Spleen (tissue), 7 donors: Measurements from ENCODE around the gene RCSD1.

Source experiments
- POLR2A ChIP-seq, 3 donors: fragments of 450-650 bp; IDR thresholded peaks; one replicate each; pipeline ENCODE4 v1.5.1; 2017; ENCODE audit warnings: antibody characterized with exemption in 3 of 3, mild to moderate bottlenecking in 1 of 3
- POLR2AphosphoS5 ChIP-seq, 3 donors: sonication (generic); formaldehyde crosslinking; IDR thresholded peaks; one replicate each; pipeline ENCODE4 v1.5.1; 2017; ENCODE audit warnings: antibody characterized with exemption in 3 of 3
- TF ChIP-seq, protein P1 (sequence below), 11 experiments: fragments of 200-600 bp in 7 of 11; fragments of 450-650 bp in 4 of 11; sonication (generic) in 4 of 11; IDR thresholded peaks in 8 of 11; conservative IDR thresholded peaks in 3 of 11; 1 replicate in 7 of 11; 2 replicates in 4 of 11; pipeline versions ENCODE4 v1.4.0 to v1.8.0; 2016 to 2021; ENCODE audit warnings: antibody characterized with exemption in 11 of 11, inconsistent platforms in 4 of 11, mild to moderate bottlenecking in 1 of 11
- donor health status: DM: no; HTN: no; CAD: no; lungs with moderate emphysema.
- donor health status: DM: no; HTN: no; CAD: no.
- donor health status: DM: no; HTN: no; CAD: no.

DNA sequence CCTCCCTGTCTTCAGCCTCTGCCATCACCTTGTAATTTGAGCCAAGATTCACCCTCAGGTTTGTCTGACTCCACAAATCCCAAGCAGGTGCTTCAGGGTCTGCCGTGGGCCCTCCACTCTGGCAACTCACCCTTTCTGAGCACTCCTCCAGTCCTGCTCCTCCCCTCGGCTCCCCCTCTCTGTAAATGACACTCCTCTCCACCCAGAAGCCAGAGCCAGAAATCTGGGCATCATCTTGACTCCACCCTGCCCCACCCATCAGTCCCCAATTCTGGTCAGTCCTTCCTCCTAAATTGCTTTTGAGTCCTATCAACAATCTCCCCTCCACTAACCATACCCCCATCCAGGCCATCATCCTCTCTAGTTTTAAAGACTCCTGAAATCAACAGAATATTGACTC lies 40.5 kb downstream of the RCSD1 start:
- TF ChIP-seq, protein P1, sequence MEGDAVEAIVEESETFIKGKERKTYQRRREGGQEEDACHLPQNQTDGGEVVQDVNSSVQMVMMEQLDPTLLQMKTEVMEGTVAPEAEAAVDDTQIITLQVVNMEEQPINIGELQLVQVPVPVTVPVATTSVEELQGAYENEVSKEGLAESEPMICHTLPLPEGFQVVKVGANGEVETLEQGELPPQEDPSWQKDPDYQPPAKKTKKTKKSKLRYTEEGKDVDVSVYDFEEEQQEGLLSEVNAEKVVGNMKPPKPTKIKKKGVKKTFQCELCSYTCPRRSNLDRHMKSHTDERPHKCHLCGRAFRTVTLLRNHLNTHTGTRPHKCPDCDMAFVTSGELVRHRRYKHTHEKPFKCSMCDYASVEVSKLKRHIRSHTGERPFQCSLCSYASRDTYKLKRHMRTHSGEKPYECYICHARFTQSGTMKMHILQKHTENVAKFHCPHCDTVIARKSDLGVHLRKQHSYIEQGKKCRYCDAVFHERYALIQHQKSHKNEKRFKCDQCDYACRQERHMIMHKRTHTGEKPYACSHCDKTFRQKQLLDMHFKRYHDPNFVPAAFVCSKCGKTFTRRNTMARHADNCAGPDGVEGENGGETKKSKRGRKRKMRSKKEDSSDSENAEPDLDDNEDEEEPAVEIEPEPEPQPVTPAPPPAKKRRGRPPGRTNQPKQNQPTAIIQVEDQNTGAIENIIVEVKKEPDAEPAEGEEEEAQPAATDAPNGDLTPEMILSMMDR (IDR thresholded peaks at IDR 0.05 in 8 of 11, conservative IDR thresholded peaks at IDR 0.05 in 3 of 11), result no peak
- TF ChIP-seq POLR2AphosphoS5 (IDR thresholded peaks at IDR 0.05), result no peak
- no peak for TF ChIP-seq POLR2A (IDR thresholded peaks at IDR 0.05)
